ENCODE data around the gene FAM163A.
"Not testable (repeated sequence)": the region's sequence is repeated elsewhere in the genome, so short reads cannot be mapped to it uniquely, and the experiment has no call there.

FAM163A gene

GRCh38 chr1:179803104-179803503 lies 60.0 kb downstream of the FAM163A start:
- H3K36me3 ChIP-seq (ENCODE audit: control insufficient read depth, insufficient read depth, low read length), result no peaks in the 10 kb centered on the region
- no peak overlapping the region for H3K27ac ChIP-seq (ENCODE audit: low read depth, low read length)
- H3K4me3 ChIP-seq (ENCODE audit: low read length), result no peak overlapping the region
- no peaks in the 10 kb centered on the region for H3K27me3 ChIP-seq (ENCODE audit: control insufficient read depth, insufficient read depth, low read length)
- no peaks in the 10 kb centered on the region for H3K4me1 ChIP-seq (ENCODE audit: control insufficient read depth, insufficient read depth, low read length)
- no peak overlapping the region for H3K9ac ChIP-seq (ENCODE audit: low read length)

DNA sequence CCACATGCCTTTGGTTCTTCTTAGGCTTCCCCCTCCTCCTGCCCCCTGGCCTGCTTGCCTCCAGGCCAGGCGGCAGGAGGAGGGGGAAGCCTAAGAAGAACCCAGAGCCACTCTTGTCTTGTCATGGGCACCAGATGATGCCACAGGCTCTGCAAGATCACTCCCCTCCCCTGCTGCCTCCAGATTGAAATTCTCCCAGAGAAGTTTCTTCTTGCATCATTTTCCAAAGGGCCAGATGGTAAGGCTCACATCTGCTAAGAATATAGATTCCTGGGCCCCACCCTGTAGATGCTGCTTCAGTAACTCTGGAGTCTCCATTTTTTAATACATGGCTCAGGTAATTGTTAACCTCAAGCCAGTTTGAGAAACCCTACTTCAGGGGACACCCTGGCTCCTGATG lies 60.8 kb downstream of the FAM163A start:
- no peaks in the 10 kb centered on the region for H3K36me3 ChIP-seq (ENCODE audit: control insufficient read depth, insufficient read depth, low read length)
- no peaks in the 10 kb centered on the region for H3K4me1 ChIP-seq (ENCODE audit: control insufficient read depth, insufficient read depth, low read length)

GRCh38 chr1:179804417-179804816 lies 61.3 kb downstream of the FAM163A start:
- H3K4me1 ChIP-seq (ENCODE audit: control insufficient read depth, insufficient read depth, low read length); H3K36me3 ChIP-seq (ENCODE audit: control insufficient read depth, insufficient read depth, low read length); H3K9ac ChIP-seq (ENCODE audit: low read length); H3K27me3 ChIP-seq (ENCODE audit: control insufficient read depth, insufficient read depth, low read length); H3K27ac ChIP-seq (ENCODE audit: low read depth, low read length); H3K4me3 ChIP-seq (ENCODE audit: low read length): not testable (repeated sequence)

More for the DNA sequence above, 60.8 kb downstream of the FAM163A start:
- Histone ChIP-seq H3K27me3 (ENCODE audit: control insufficient read depth, insufficient read depth, low read length) (no peaks in the 10 kb centered on the region), H3K27ac (ENCODE audit: low read depth, low read length) (no peak overlapping the region), H3K4me3 (ENCODE audit: low read length) (no peak overlapping the region), H3K9ac (ENCODE audit: low read length) (no peak overlapping the region)

GRCh38 chr1:179805291-179806195 lies 62.5 kb downstream of the FAM163A start:
- H3K4me3 ChIP-seq (ENCODE audit: low read length), result no peak overlapping the region
- H3K9ac ChIP-seq (ENCODE audit: low read length), result no peak overlapping the region
- H3K36me3 ChIP-seq (ENCODE audit: control insufficient read depth, insufficient read depth, low read length), result no peaks in the 10 kb centered on the region
- H3K27ac ChIP-seq (ENCODE audit: low read depth, low read length), result no peak overlapping the region
- no peaks in the 10 kb centered on the region for H3K27me3 ChIP-seq (ENCODE audit: control insufficient read depth, insufficient read depth, low read length)
- H3K4me1 ChIP-seq (ENCODE audit: control insufficient read depth, insufficient read depth, low read length), result no peaks in the 10 kb centered on the region

DNA sequence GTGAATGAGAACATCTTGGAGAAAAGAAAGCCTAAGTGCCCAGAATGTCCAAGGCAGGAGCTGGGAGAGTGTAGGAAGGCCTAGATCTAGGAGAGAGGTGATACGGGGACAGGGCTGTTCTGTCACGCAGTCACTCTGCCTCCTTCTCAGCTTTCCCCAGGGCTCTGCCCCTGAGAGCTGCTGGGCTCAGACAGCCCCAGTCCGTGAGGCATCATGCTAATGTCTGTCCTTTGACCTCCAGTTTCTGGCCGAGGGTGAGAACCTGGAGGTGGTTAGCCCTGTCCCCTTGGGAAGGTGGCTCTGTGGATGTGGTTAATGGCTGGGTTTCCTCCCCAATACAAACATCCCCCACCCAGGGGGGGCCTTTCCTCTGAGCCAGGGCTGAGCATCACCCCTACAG lies 63.2 kb downstream of the FAM163A start:
- no peaks in the 10 kb centered on the region for H3K27me3 ChIP-seq (ENCODE audit: control insufficient read depth, insufficient read depth, low read length)
- no peak overlapping the region for H3K27ac ChIP-seq (ENCODE audit: low read depth, low read length)
- no peaks in the 10 kb centered on the region for H3K4me1 ChIP-seq (ENCODE audit: control insufficient read depth, insufficient read depth, low read length)
- H3K9ac ChIP-seq (ENCODE audit: low read length), result no peak overlapping the region
- H3K36me3 ChIP-seq (ENCODE audit: control insufficient read depth, insufficient read depth, low read length), result no peaks in the 10 kb centered on the region
- no peak overlapping the region for H3K4me3 ChIP-seq (ENCODE audit: low read length)

DNA sequence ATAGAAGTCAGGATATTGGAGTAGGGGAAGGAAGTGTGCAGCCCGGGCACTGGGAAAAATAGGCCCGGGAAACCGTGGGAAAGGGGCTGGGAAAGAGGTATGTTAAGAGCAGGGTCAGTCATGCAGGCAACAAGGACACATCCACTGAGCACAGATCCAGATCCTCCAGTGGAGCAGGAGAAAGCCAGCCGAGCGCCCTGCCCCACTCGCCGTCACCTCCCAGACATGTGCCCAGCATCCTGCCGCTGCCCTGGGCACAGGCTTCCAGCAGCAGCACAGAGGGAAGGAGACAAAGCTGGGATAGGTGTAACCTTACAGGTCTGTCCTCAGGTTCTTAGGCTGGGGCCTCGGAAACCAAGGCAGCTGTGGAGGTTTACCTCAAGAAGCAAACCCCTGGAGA lies 64.2 kb downstream of the FAM163A start:
- Histone ChIP-seq H3K27ac (ENCODE audit: low read depth, low read length) (no peak overlapping the region), H3K27me3 (ENCODE audit: control insufficient read depth, insufficient read depth, low read length) (no peaks in the 10 kb centered on the region), H3K4me1 (ENCODE audit: control insufficient read depth, insufficient read depth, low read length) (no peaks in the 10 kb centered on the region), H3K9ac (ENCODE audit: low read length) (no peak overlapping the region), H3K36me3 (ENCODE audit: control insufficient read depth, insufficient read depth, low read length) (no peaks in the 10 kb centered on the region), H3K4me3 (ENCODE audit: low read length) (no peak overlapping the region)

DNA sequence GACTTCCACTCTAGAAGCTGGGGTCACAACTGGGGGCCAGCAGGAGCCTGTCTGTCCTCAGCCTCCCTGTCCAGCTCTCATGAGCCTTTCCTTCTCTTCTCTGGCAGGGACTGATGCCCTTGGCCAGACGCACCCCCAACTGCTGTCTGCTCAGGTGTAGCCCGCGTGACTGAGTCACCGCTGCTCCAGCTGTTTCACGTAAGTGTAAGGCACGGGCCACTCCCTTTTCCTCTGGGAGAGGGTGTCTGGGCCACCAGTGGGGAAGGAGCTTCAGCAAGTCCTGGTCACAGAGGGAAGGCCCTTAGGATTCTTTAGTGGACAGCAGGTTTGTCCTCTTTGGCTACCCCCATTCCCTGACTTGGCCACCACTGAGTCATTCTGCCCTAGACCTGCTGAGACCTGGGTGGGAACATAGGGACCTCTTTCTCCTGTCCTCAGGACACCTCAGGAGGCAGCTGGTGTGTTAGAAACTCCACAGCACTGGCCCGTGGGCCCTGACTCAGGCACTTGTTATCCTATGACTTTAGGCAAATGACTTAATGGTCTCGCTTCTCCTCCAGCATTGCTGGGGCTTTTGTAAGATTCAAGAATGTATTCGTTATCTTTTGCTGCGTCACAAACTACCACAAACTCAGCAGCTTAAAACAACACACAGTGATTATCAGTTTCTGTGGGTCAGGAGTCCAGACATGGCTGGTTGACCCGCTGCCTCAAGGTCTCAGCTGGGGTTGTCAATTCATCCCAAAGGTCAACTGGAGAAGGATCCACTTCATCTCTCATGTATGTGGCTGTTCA lies 64.8 kb downstream of the FAM163A start:
- Histone ChIP-seq H3K9ac (ENCODE audit: low read length) (no peak overlapping the region), H3K27ac (ENCODE audit: low read depth, low read length) (no peak overlapping the region), H3K4me3 (ENCODE audit: low read length) (no peak overlapping the region), H3K27me3 (ENCODE audit: control insufficient read depth, insufficient read depth, low read length) (no peaks in the 10 kb centered on the region), H3K4me1 (ENCODE audit: control insufficient read depth, insufficient read depth, low read length) (no peaks in the 10 kb centered on the region), H3K36me3 (ENCODE audit: control insufficient read depth, insufficient read depth, low read length) (no peaks in the 10 kb centered on the region)

- no peaks in the 10 kb centered on the region for H3K4me1 ChIP-seq (ENCODE audit: control insufficient read depth, insufficient read depth, low read length)
- H3K9ac ChIP-seq (ENCODE audit: low read length), result no peak overlapping the region
- H3K4me3 ChIP-seq (ENCODE audit: low read length), result no peak overlapping the region
- H3K36me3 ChIP-seq (ENCODE audit: control insufficient read depth, insufficient read depth, low read length), result no peaks in the 10 kb centered on the region
- H3K27ac ChIP-seq (ENCODE audit: low read depth, low read length), result no peak overlapping the region
- no peaks in the 10 kb centered on the region for H3K27me3 ChIP-seq (ENCODE audit: control insufficient read depth, insufficient read depth, low read length)
Measured at GRCh38 chr1:179808503-179808902, 65.4 kb downstream of the FAM163A start.

GRCh38 chr1:179809506-179810366 lies 66.6 kb downstream of the FAM163A start:
- H3K27me3 ChIP-seq (ENCODE audit: control insufficient read depth, insufficient read depth, low read length), result no peaks in the 10 kb centered on the region
- H3K4me3 ChIP-seq (ENCODE audit: low read length), result no peak overlapping the region

GRCh38 chr1:179810367-179810715 lies 67.2 kb downstream of the FAM163A start:
- no peak overlapping the region for H3K27ac ChIP-seq (ENCODE audit: low read depth, low read length)
- H3K4me3 ChIP-seq (ENCODE audit: low read length), result no peak overlapping the region
- no peaks in the 10 kb centered on the region for H3K4me1 ChIP-seq (ENCODE audit: control insufficient read depth, insufficient read depth, low read length)
- no peaks in the 10 kb centered on the region for H3K27me3 ChIP-seq (ENCODE audit: control insufficient read depth, insufficient read depth, low read length)
- H3K9ac ChIP-seq (ENCODE audit: low read length), result no peak overlapping the region
- no peaks in the 10 kb centered on the region for H3K36me3 ChIP-seq (ENCODE audit: control insufficient read depth, insufficient read depth, low read length)

More at GRCh38 chr1:179809506-179810366, 66.6 kb downstream of the FAM163A start:
- H3K27ac ChIP-seq (ENCODE audit: low read depth, low read length), result no peak overlapping the region
- H3K36me3 ChIP-seq (ENCODE audit: control insufficient read depth, insufficient read depth, low read length), result no peaks in the 10 kb centered on the region
- no peak overlapping the region for H3K9ac ChIP-seq (ENCODE audit: low read length)
- H3K4me1 ChIP-seq (ENCODE audit: control insufficient read depth, insufficient read depth, low read length), result no peaks in the 10 kb centered on the region

DNA sequence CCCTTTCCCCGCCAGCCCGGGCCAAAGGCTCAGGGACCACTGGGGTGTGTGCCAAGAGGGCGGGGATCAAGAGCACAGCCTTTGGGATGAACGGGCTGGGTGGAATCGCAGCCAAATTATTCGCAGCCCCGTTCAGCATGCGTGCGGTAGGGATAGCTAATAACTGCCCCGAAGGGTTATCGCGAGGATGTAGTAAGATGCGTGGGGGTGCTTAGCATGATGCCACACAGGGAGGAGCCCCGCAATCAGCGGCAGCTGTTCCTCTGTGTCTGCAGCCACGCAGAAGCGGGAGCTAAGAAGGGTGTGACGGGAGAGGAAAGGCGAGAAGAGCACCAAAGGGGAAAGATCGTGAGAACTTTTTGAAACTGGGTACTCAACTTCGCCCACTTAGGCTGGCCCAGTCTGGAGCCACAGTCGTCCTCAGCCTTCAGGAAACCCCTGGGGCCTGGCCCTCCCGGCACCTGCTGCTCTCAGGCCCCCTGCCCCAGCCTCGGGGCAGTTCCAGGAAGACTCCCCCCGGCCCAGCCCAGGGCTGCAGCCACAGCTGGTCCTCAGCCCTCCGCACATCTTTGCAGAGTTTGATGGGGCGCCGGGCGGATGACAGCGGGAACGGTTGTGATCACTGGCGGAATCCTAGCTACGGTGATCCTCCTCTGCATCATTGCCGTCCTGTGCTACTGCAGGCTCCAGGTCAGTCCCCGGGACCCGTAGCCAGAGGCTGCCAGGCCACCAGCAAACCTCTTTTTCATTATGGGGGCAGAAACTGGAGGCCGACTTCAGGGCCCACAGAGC lies 69.6 kb downstream of the FAM163A start:
- no peak overlapping the region for H3K27ac ChIP-seq (ENCODE audit: low read depth, low read length)
- no peak overlapping the region for H3K9ac ChIP-seq (ENCODE audit: low read length)
- H3K4me3 ChIP-seq (ENCODE audit: low read length), result no peak overlapping the region
- no peaks in the 10 kb centered on the region for H3K36me3 ChIP-seq (ENCODE audit: control insufficient read depth, insufficient read depth, low read length)
- H3K4me1 ChIP-seq (ENCODE audit: control insufficient read depth, insufficient read depth, low read length), result no peaks in the 10 kb centered on the region
- H3K27me3 ChIP-seq (ENCODE audit: control insufficient read depth, insufficient read depth, low read length), result no peaks in the 10 kb centered on the region
